ENCODE results near the gene ETFBKMT.
"Not testable (repeated sequence)": the region's sequence is repeated elsewhere in the genome, so short reads cannot be mapped to it uniquely, and the experiment has no call there.

Gene ETFBKMT

GRCh38 chr12:31658471-31659086 is 909 bp upstream of the ETFBKMT start:
- peak; percentile 50 for DNase-seq

GRCh38 chr12:31662176-31662849 is 2.8 kb downstream of the ETFBKMT start:
- DNase-seq: no peak

DNA sequence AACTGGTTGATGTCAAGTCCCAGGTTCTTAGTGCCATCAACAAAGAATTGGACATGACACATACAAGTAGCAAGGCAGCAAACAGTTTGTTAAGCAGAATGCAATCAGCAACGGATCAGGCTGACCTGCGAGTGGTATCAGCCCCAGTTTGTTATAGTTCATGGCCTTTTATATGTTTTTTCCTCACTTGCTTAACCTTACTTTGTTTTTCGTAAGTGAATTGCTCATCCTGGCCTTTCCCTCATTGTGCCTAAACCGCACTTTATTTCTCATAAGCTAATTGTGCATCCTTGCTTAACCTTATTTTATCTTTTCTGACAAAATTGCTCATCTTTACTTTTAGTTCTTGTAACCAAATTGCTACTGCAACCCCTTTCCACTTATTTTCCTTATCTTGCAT is 4.1 kb downstream of the ETFBKMT start:
- no peak for DNase-seq

DNA sequence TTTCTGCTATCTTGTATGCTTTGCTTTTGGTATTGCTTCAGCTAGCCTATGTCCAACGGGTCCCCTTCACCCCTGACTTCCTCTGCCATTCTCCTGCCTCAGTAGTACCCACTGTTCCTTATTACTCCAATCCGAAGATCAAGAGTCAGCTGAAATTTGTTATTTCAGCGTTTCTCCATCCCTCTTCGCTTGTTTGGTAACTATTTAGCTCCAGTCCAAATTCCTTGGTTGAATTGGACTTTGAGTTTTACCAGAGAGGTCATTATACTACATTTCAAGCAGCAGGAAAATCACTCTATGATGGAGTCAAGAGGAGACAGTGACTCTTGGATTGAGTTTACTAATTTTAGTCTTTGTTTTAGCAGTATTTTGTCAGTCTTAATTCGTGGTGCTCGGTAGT is 4.5 kb downstream of the ETFBKMT start:
- DNase-seq: no peak

- no peak for DNase-seq
Measured at GRCh38 chr12:31669020-31669419, 9.5 kb downstream of the ETFBKMT start.

DNA sequence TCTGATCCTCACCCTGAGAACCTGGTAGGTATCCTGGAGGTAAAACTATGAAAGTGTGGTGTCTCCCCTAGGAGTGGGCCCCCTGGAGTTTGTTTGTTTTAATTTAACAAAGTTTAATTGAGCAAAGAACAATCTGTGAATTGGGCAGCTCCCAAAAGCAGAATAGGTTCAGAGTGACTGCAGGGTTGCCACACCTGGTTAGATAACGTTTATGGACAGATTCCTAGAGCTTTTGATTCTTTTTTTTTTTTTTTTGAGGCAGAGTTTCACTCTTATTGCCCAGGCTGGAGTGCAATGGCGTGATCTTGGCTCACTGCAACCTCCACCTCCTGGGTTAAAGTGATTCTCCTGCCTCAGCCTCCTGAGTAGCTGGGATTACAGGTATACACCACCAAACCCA is 10.1 kb downstream of the ETFBKMT start:
- not testable (repeated sequence) for DNase-seq

DNA sequence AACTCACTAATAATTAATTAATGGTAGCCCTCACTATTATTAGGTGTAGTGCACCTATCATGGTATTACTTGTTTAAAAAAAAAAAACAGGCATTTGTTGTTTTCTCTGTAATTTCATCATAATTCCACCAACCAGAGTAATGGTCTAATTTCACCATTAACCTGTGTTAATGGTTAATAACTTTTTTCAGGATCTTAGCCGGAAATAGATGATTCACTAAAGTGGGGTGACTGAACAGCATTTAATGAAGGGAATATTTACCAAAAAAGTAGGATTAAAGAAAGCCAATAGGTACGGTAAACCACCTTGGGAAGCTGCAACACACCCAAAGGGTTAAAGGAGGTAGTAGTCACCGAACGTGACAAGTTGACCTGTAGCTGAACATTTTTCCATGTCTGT is 13.0 kb downstream of the ETFBKMT start:
- DNase-seq: no peak

- DNase-seq: peak; percentile 9
Measured at GRCh38 chr12:31682136-31682962, 22.9 kb downstream of the ETFBKMT start.

- DNase-seq: no peak
Measured at GRCh38 chr12:31685801-31686200, 26.3 kb downstream of the ETFBKMT start.

DNA sequence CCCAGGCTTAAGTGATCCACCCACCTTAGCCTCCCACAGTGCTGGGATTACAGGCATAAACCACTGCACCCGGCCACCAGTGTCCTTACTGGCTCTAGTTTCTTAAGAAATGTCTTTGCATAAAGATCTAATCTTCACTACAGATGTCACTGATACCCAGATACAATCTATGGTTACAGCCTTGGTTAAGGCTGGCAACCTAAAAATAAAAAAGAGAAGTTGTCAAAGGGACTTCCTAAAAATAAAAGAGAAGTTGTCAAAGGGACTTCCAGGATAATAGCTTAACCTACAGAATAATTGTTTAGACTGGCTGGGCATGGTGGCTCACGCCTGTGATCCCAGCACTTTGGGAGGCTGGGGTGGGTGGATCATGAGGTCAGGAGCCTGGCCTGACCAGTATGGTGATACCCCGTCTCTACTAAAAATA is 27.6 kb downstream of the ETFBKMT start:
- no peak for DNase-seq

DNA sequence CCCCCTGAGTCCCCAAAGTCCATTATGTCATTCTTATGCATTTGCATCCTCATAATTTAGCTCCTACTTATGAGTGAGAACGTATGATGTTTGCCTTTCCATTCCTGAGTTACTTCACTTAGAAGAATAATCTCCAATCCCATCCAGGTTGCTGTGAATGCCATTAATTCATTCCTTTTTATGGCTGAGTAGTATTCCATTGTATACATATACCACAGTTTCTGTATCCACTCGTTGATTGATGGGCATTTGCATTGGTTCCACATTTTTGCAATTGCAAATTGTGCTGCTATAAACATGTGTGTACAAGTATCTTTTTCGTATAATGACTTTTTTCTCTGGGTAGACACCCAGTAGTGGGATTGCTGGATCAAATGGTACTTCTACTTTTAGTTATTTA is 30.4 kb downstream of the ETFBKMT start:
- DNase-seq: not testable (repeated sequence)

DNA sequence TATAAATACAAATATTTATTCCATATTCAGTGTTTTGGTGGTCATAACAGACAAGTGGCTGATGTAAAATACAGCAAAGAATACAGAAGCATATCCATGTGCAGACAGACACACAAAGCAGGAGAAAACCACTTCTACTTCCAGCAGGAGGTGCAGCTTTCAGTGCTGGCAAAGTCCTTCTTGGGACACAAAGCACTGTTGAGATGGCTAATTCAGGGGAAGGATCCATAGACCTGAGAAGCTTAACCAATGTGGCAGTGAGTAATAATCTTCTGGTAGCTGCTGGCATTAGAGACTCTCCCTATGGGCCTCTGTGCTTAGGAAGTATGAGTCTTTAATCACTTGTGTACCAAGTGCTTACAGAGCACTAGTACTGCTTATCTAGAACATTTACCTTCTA is 42.6 kb downstream of the ETFBKMT start:
- DNase-seq: no peak

DNA sequence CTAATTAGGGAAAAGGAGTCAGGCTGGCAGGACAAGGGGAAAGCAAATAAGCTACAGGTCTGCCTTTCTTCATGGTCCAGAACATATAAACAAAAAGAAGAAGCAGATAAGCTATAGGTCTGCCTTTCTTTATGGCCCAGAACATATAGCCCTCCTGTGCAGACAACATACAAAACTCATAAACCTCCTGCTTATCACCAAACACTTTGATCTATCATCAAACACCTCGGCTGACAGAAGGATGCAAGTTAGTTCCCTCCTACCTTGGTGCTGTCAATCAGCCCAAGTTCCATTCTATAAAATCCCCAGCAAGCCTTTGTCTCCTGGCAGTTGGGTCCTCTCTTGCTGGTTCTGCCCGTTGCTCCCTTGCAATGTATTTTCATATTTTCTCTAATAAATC is 46.1 kb downstream of the ETFBKMT start:
- DNase-seq: no peak

- not testable (repeated sequence) for DNase-seq
Measured at GRCh38 chr12:31708118-31708517, 48.6 kb downstream of the ETFBKMT start.

GRCh38 chr12:31710021-31710818 is 50.7 kb downstream of the ETFBKMT start:
- DNase-seq: no peak

- DNase-seq: no peak
Measured at GRCh38 chr12:31712877-31713276, 53.4 kb downstream of the ETFBKMT start.

DNA sequence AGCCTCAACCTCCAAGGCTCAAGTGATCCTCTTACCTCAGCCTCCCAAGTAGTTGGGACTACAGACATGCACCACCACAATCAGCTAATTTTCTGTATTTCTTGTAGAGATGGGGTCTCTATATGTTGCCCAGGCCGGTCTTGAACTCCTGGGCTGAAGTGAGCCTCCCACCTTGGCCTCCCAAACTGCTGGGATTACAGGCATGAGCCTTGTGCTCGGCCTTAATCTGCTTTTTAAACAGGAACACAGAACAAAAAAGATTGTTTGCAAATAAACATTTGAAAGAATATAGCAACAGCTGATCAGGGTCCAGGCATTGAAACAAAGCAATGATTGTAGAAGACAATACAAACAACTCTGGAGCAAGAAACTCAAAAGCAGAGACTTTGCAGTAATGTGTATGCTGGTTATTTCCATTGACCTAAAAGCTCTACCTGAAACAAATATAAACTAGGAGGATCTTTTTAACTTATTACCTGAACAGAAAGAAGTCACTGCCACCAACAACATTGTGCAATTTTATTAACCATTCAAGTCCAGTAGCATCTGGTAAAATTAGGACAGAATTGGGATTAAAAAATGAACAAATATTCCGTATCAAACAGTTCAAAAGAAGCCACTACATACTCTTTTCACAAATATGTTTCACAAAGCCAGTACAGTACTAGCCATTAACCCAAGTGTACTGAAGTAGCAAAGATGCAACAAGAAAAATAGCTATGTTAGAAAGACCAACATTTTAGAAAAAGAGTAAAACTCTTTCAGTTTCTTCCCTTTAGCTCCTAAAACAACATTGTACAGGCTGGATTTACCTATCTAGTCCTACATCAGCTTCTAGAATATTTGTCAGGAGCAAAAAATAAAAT is 55.2 kb downstream of the ETFBKMT start:
- no peak for DNase-seq

GRCh38 chr12:31715283-31715825 is 55.9 kb downstream of the ETFBKMT start:
- DNase-seq: no peak

DNA sequence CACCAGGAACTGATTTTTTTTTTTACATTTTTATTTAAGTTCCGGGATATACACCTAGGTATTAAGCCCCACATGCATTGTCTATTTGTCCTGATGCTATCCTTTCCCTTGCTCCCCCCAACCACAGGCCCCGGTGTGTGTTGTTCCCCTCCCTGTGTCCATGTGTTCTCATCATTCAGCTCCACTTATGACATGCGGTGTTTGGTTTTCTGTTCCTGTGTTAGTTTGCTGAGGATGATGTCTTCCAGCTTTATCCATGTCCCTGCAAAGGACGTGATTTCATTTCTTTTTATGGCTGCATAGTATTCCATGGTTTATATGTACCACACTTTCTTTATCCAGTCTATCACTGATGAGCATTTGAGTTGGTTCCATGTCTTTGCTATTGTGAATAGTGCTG is 57.5 kb downstream of the ETFBKMT start:
- not testable (repeated sequence) for DNase-seq

- not testable (repeated sequence) for DNase-seq
Measured at GRCh38 chr12:31718542-31719198, 59.2 kb downstream of the ETFBKMT start.

GRCh38 chr12:31722580-31722979 is 63.1 kb downstream of the ETFBKMT start:
- no peak for DNase-seq
